NCI-H526 (cell line): Measurements from ENCODE around the gene UNC79.
A peak's percentile ranks its signal among the peaks of the same experiment; 100 is the strongest.

ENCODE experiments used
- DNase-seq, 2 experiments: peaks; one replicate each; lab custom pipeline; 2025; lab: John Stamatoyannopoulos, UW

The UNC79 gene

DNA sequence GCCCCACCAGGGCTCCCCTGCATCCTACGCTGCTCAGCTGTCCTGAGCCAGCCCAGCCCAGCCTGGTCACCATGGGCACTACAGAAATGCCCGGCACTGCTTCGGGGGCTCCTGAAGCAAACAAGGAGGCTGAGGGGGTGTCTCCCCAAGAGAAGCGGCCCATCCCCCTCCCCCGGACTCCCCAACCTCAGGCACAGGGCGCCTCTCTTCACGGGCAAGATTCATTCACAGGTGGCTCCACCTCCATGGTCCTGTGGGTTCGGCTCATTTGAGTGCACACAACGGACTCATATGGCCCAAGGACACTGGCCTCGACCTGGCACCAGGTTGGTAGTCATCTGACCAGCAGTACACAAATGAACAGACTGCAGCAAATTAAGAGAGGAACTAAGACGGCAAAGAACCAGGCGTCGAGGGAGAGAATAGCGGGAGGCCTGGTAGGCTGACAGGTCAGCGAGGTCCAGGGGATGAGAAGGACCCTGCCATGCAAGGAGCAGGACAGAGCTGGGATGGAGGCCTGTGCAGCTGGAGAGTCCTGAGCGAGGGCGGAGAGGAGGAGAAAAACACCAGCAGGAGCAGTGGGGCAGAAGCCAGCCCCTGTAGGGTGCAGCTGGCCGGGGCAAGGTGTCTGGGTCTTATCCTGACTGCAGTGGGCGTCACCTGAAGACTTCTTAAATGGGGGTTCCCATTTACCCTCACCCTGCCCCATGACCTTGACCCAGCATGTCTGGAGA is 297.3 kb downstream of the UNC79 start:
- no peak for DNase-seq

DNA sequence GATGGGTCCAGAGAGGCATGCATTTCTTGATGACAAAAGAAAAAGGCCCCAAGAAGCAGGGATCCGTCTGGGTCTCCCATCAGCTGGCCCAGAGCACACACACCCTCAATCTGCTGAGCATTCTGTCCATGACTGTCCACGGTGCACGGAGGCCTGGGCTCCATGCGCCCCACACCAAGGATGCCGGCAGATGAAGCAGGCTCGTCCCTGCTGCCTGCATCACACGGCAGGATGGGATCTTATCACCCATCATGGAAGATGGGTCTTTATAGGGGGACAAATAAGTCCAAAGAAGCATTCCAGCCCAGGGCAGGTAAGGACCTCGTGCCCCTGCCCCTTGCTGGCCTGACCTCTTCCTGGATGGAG is 297.9 kb downstream of the UNC79 start:
- no peak for DNase-seq

DNA sequence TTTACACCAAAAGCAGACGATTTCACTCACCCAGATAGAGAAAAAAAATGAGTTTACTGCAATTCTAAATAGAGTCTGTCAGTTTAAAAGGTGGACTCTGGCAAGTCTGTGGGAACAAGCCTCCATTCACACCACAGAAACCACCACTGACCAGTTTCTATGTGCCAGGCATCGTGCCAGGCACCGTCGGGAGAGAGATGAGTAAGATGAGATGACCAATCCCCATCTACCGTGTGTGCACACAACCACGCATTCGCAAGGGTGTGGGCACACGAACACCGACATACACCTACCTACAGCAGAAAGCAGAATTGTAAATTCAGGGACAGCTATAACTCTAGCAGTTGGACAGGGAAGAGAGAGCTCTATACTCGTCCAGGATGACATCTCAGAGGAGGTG is 299.3 kb downstream of the UNC79 start:
- DNase-seq = no peak

DNA sequence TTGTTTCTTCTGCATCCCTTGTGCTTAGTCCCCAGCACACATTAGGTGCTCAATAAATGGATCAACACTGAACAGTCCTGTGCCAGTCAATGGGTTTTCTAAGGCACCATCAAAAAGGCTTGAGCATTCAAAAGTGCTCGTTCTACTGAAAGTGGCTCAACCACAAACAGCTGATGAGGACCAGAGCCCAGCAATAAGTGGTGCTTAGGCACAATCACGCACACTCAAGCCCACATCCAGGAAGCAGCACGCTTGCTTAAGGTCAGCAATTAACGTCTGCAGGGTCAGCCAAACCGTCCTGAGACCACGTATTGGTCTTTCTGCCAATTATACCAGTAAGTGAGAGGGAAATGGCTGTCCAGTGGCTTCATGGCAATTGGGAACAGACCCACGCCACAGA is 301.0 kb downstream of the UNC79 start:
- no peak for DNase-seq

DNA sequence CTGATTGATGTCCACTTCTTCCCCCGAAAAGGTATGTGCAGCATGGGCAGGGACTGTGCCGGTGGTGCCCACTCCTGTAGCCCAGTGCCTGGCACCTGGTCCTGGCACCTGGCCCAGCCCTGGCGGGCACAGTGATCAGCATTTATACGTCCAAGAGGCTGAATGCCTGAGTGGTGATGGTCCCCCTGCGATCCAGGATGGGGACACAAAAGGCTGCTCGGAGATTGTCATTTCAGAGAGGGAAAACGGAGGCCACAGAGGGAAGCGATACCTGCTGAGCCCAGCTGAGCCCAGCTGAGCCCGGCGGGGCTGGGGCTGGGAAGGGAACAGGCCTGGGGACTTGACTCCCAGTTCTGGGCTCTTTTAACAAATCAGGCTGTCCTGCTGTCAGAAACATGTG is 301.8 kb downstream of the UNC79 start:
- no peak for DNase-seq

DNA sequence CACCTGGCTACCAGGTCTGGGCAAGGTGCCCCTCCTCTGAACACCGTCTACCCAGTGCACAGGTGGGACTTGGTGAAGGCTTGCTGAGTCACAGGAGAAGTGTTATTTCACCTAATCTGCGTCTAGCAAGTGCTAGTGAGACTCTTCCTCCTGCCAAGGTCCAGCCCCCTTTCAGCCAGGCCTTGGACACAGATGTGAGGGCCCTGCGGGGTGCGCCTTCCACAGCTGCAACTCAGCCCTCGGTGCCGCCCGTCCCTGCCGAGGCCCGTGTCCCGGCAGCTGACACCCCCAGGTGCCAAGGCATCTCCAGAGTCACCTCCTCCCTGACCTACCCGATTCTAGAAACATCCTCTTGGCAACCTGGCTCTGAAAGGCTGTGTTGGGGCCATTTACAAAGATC is 302.5 kb downstream of the UNC79 start:
- no peak for DNase-seq

DNA sequence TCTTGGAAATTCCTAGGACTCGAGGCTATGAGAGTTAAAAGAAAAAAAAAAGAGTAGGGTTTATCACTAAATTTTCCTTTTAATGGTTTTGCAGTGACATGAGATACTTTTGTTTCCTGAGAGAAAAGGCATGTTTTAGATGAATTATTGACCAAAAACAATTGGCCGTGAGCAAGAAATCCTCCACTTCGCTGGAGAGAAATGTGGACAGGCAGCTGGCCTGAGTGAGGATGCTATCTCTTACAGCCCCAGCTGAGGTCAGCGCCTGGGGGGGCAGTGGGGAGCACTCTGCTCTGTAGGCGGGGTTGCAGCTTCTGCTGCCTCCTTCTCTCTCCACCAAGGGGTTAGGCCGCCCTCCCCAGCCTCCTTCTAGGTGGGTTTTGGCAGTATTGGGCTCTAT is 302.9 kb downstream of the UNC79 start:
- no peak for DNase-seq

DNA sequence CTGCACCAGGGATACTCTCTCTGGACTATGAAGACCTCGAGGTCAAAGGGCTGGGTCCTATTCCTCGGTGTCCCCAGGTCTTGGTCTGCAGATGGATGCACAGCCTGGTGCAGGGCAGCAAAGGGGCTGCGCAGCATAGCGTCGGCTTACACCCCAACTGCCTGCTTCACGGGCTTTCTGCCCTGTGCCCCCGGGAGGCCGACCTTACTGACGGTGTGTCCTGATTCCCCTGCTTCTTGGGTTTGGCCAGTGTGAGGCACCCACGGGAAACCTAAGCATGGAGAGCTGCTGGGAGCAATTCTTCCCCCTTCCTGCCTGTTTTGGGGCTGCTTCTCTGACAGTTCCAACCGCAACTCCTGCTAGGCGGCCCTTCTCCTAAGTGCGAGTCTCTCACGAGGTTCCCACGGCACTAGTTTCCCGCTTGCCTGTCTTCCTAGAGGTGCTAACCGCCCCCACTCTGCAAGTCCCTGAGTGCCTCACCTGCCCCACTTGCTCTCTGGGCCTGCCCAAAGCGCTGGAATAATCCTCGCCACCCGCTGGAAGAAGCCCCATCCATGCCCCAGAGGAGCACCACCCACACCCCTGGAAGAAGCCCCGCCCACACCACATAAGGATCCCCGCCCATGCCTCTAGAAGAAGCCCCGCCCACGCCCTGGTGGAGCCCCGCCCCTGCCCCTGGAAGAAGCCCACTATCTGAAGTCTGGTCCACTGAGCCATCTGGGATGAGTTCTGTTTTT is 303.5 kb downstream of the UNC79 start:
- peak in 1 of 2 experiments; percentile 41 for DNase-seq

DNA sequence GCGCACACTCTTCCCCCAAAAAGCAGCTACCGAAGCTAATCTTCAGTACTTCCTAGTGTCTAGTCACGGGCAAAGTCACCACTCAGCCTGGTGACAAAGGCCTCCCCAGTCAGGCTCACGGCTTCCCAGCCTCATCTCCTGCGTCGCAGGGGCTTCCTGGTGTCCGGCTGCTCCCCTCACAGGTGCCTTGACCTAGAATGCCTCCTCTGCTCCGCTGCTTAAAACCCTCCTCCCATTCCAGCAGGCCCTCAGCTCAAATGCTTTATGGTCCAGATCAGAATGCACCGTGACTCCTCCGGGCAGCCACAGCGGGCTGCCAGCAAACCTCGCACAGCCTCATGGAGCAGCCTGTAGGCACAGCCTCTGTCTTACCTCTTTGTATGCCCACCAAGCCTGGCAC is 304.5 kb downstream of the UNC79 start:
- no peak for DNase-seq

DNA sequence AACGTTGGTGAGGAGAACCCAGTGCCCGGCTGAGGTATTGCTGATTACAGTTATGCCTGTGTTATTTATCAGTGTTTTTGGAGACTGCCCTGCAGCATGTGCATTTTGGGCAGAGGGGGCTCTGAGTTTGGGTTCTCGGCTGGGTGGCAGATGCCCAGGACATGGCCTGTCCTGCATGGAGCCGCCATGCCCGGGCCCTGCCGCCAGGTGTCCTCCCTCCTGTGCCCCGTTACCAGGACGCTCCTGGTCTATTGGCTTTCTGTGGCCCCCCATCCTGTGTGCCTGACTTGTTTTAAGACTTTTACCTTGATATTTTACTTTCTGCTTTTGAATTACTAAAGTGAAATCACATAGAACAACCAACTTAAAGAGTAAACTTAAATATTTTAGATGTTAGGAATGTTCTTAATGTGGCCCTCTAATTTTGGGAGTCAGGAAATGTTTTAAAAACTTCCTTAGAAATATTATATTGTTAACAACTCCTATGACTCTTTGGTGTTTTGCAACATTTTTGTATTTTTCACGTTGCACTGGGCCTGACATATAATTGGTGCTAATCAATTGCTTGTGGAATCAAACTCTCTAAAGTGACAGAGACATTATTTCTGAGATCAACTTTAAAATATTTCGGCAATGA is 305.8 kb downstream of the UNC79 start:
- peak in 1 of 2 experiments; percentile 21 for DNase-seq

DNA sequence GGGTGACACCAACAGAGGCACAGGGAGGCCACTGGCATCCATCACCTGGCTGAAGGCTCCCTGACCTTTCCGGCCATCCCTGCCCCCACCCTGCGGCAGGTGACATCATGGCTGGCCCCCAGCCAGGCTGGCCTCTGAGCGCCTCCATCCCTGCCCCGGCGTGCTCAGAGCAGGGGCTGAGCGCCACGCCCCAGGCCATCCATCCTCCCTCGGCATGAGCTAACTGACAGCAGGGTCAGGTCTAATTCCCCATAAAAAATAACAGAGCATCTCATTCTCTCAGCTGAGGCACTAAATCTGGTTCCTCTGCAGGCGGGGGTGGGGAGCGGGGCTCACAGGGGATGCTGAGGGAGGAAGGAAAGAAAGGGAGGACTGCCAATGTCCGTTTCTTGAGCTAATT is 306.9 kb downstream of the UNC79 start:
- no peak for DNase-seq

DNA sequence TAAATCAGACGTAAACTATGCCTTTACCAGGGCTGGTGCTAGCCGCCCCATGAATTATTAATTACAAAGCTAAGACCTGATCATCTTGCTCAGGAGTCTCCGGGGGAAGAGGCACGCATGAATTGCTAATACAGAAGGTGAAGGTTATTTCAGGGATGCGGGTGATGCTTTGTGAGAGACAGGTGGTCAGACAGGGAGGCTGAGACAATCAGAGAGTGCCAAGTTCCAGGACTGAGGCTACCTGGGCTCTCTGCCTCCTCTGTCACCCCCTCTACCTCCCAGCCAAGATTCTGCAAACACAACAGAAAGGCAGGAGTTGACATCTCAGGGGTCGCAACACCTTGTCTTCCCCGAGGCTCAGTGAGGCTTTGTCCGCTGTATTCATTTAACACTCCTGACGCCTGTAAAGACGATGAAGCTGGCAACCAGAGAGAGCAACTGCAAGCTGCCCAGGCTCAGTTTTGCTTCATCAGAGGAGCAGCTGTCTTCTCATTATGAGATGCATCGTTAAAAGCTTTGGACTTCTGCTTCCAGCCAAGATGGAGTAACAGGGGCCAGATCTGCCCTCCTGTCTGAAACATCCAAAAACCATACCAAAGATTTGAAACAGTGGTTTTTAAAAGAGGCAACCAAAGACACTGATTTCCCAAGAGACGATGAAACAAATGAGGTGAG is 311.0 kb downstream of the UNC79 start:
- no peak for DNase-seq

DNA sequence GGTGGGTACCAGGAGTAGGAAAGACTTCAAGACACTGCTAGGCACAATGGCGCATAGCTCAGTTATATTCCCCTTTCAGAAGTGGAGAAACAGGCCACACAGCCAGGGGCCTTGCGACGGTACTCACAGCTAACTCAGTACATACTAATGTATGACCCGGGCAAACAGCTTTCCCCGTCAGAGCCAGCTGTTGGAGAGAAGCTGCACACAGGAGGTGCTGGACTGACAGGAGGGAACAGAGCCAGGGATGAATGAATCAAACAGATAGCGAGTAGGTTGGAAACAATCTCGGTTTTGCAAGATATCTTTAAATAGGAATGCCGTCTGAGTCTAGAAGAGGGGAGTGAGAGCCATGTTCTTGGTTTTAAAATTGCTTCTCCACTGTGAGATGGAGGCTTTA is 312.0 kb downstream of the UNC79 start:
- no peak for DNase-seq

DNA sequence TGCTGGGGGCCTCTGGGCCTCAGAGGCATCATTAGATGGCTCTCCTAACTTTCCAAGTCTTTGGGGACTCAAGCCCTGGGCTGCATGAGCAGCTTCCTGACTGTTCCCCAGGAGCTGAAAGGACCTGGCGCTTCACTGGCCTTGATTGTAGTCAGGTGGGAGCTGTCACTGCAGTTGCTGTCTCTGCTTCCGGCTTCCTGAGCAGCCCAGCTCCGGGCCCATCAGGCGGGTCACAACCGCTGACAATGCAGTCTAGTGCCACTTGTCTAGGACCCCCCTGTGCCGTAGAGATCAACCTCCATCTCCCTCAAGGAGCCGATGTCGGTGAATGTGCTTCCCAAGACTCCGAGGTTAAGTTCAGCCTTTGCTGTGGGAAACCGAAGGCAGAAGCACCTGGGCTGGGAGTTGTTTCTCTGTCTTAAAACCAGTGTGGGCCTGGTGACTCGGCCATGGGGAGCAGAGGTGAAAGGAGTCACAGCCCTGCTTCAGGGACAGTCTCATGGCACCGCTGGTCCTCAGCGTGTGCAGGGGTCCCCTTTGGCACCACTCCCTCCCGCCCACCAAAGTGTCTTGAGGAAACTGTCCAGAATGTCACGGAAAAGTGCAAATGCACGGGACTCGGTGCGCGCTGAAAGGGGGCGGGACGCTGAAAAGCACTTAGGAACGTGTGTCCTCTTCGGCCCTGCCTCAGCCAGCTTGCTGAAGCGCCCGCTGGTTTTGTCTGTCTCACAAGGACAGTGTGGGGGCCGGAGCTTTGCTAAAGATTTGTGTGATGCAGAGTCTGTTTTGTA is 312.7 kb downstream of the UNC79 start:
- no peak for DNase-seq

DNA sequence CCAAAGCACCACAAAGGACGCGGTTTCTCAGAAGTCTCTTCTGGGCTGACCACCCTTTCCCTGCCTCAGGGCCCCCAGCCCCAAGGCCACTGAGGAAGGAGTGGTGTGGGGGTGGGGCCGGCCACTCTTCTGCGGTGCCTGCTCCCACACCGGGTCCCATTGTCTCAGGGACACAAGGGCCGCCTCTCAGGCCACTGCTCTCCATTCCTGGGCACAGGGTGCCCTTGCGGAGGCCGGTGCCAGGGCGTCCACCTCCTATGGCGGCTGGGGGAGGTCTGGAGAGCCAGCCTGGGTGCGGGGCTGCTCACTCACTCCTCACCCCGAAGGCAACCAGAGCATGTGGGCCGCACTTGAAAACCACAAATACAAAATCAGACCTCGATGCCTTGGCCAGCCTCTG is 313.4 kb downstream of the UNC79 start:
- no peak for DNase-seq

DNA sequence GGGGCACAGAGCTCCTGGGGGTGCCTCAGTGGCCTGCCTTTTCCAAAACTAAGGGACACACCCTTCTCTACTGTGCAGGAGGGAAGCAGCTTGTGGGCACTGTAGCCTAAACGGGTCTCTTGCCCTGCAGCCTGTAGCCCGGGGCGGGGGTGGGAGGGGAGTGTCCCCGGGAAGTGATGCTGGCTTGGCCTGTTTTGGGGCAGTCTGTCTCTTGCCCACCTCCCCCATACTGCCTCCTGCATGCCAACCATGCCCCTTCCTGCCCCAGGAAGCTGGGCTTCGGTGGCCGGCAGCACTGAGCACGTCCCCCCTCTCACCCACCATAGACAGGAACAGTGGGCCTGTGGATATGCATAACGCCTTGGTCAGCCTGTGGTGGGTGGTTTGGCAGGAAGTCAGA is 314.1 kb downstream of the UNC79 start:
- no peak for DNase-seq

DNA sequence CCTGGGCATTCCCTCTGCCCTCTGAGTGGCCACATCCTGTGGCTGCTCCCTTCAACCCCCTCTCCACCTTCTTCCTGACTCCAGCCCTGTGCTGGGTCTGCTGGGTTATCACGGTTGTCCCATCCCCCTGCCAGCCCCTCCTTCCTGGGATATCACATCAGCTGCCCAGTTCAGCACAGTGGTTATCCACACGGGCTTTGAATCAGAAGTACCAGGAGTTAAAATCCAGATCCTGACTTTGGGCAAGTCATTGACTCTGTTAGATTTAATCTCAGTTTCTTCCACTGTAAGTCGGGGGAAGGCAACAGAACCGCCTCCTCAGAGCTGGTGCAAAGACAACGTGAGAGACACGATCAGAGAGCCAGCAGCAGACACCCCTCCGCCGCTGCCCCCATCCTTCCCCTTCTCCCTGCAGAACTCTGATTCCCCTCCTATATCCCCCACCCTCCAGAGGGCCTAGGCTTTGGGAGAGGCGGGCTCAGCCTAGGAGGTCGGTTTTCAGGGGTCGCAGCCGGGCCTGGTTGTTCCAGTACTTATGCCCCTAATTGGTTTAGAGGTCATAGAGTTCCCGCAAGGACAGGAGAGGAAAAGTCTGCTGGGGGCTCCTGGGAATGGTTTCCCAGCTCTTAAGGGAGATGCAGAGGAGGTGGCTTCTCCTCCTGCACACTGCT is 315.0 kb downstream of the UNC79 start:
- no peak for DNase-seq

DNA sequence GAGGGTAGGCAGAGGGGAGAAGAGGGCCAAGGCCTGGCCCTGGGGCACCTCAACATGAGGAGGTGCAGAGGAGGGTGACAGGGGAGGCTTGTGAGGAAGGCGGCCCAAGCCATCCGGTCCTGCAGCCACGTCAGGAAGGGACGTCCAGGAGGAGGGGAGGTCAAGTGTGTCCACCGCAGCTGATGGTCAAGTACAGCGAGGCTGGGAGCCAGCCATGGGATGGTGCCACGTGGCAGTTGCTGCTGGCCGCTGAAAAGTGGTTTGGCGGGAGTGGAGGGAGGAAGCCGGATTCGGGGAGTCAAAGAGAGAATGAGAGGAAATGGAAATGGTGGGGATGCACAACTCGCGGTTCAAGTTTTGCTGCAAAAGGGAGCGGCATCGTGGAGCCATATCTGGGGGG is 316.4 kb downstream of the UNC79 start:
- no peak for DNase-seq

DNA sequence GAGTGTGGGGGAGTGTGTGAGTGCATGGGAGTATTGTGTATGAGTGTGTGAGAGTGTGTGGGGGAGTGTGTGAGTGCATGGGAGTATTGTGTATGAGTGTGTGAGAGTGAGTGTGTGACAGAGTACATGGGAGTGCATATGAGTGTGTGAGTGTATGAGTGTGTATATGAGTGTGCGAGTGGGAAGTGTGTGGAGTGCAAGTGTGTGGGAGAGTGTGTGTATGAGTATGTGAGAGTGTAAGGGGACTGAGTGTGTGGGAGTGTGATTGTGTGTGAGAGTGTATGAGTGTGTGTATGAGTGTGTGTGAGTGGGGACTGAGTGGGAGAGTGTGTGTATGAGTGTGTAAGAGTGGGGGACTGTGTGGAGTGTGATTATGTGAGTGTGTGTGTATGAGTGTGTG is 316.8 kb downstream of the UNC79 start:
- DNase-seq = no peak

DNA sequence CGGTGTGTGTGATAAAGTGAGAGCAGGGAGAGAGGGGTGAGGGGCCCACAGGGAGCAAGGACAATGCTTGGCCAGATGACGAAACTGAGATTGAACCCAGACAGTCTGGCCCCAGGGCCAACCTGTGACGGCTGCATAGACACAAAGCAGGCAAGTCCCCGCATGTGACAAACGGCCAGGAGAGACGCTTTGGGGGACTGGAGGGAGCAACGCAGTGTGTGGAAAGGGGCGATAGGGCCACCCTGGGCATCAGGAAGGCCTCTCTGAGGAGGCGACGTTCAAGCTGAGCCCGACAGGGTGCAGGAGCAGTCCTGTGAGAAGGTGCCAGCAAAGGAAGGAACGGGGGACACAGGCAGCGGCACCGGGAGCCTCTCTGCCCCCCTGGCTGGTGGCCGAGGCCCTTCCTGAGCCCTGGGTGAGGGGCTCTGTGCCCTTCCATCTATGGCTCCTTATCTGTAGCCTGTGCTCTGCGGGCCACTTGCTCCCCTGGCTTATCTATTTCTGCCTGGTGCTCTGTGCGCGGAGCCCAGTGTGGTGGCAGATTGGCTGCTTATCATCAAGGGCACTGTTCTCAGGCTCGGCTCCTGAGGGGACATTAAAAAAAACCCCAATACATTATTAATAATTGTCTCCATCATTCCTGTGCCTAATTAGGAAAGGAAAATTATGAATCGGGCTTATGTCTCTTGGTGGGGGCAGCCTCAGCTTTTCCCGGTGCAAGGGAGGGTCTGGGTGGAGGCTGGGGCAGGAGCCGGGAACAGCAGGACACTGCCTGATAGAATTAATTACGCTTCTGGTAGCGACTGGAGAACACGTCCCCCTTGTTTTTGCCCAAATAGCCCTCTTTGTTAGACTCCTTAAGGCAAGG is 317.7 kb downstream of the UNC79 start:
- no peak for DNase-seq

DNA sequence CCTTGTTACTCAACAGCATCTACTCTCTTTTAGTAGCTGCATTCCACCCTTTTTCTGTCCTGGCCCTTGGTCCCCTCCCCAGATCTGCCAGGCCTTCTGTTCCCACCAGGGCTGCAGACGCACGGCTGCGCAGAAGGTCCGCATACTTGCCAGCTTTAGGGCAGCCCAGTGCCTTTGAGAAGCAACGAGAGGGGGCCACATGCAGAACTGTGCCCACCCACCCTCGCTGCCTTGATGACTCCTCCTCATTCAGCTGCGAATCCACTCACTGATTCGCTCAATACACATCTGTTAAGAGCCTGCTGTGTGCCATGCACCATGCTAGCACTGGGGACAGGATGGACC is 318.3 kb downstream of the UNC79 start:
- no peak for DNase-seq
